ENCODE measurements around the gene MS4A6A.
"Not testable (repeated sequence)": the region's sequence is repeated elsewhere in the genome, so short reads cannot be mapped to it uniquely, and the experiment has no call there.

DNA sequence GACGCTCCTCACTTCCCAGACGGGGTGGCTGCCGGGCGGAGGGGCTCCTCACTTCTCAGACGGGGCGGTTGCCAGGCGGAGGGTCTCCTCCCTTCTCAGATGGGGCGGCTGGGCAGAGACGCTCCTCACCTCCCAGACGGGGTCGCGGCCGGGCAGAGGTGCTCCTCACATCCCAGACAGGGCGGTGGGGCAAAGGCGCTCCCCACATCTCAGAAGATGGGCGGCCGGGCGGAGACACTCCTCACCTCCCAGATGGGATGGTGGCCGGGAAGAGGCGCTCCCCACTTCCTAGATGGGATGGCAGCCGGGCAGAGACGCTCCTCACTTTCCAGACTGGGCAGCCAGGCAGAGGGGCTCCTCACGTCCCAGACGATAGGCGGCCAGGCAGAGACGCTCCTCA is 18.5 kb upstream of the MS4A6A start:
- not testable (repeated sequence) for TF ChIP-seq EZH2phosphoT487, CTCF (IDR thresholded peaks at IDR 0.05; ENCODE audit: low read length)

All from MM.1S (cell line).